ENCODE data around the gene SPDYE6.

- TF ChIP-seq YY1 (IDR thresholded peaks at IDR 0.05; ENCODE audit: low read depth) (no peak), POLR2AphosphoS5 (IDR thresholded peaks at IDR 0.05; ENCODE audit: low read depth, low read length) (no peak), GABPA (IDR thresholded peaks at IDR 0.05; ENCODE audit: low read depth) (no peak), MAX (IDR thresholded peaks at IDR 0.05; ENCODE audit: low read depth) (no peak), ZBTB33 (IDR thresholded peaks at IDR 0.05; ENCODE audit: borderline replicate concordance, low read depth) (no peak), MXI1 (IDR thresholded peaks at IDR 0.05; ENCODE audit: low read depth, low read length) (no peak), TAF1 (IDR thresholded peaks at IDR 0.05; ENCODE audit: borderline replicate concordance, low read depth, low read length) (no peak), REST (IDR thresholded peaks at IDR 0.05; ENCODE audit: low read depth, low read length) (no peak), FOXJ3 (CRISPR knock-in tag; IDR thresholded peaks at IDR 0.05) (no peak), CHD2 (IDR thresholded peaks at IDR 0.05; ENCODE audit: low read length, partially characterized antibody) (no peak), NRF1 (IDR thresholded peaks at IDR 0.05; ENCODE audit: low read depth, low read length) (no peak)
- TF ChIP-seq, protein P1, sequence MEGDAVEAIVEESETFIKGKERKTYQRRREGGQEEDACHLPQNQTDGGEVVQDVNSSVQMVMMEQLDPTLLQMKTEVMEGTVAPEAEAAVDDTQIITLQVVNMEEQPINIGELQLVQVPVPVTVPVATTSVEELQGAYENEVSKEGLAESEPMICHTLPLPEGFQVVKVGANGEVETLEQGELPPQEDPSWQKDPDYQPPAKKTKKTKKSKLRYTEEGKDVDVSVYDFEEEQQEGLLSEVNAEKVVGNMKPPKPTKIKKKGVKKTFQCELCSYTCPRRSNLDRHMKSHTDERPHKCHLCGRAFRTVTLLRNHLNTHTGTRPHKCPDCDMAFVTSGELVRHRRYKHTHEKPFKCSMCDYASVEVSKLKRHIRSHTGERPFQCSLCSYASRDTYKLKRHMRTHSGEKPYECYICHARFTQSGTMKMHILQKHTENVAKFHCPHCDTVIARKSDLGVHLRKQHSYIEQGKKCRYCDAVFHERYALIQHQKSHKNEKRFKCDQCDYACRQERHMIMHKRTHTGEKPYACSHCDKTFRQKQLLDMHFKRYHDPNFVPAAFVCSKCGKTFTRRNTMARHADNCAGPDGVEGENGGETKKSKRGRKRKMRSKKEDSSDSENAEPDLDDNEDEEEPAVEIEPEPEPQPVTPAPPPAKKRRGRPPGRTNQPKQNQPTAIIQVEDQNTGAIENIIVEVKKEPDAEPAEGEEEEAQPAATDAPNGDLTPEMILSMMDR (IDR thresholded peaks at IDR 0.05), result no peak
- TF ChIP-seq, protein P2, sequence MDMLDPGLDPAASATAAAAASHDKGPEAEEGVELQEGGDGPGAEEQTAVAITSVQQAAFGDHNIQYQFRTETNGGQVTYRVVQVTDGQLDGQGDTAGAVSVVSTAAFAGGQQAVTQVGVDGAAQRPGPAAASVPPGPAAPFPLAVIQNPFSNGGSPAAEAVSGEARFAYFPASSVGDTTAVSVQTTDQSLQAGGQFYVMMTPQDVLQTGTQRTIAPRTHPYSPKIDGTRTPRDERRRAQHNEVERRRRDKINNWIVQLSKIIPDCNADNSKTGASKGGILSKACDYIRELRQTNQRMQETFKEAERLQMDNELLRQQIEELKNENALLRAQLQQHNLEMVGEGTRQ (IDR thresholded peaks at IDR 0.05; ENCODE audit: borderline replicate concordance, low read depth, low read length), result no peak
- TF ChIP-seq, protein P3, sequence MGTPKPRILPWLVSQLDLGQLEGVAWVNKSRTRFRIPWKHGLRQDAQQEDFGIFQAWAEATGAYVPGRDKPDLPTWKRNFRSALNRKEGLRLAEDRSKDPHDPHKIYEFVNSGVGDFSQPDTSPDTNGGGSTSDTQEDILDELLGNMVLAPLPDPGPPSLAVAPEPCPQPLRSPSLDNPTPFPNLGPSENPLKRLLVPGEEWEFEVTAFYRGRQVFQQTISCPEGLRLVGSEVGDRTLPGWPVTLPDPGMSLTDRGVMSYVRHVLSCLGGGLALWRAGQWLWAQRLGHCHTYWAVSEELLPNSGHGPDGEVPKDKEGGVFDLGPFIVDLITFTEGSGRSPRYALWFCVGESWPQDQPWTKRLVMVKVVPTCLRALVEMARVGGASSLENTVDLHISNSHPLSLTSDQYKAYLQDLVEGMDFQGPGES (IDR thresholded peaks at IDR 0.05; ENCODE audit: low read depth, low read length), result no peak
Measured at GRCh38 chr7:102302025-102302424, 54.2 kb downstream of the SPDYE6 start.

Measured in SK-N-SH (cell line).